NCI-H1436 treated with DMSO at 0.1 percent for 48 hours (cell line): Measurements from ENCODE around the gene CLEC7A.

Experiments
- DNase-seq: peaks from one replicate; lab custom pipeline; 2025; lab: John Stamatoyannopoulos, UW

Gene CLEC7A

GRCh38 chr12:10140001-10140400 is 10.0 kb upstream of the CLEC7A start:
- no peak for DNase-seq

- no peak for DNase-seq
Observed at GRCh38 chr12:10136637-10137205, 6.7 kb upstream of the CLEC7A start.

GRCh38 chr12:10135126-10135525 is 5.1 kb upstream of the CLEC7A start:
- no peak for DNase-seq

GRCh38 chr12:10132850-10133370 is 2.9 kb upstream of the CLEC7A start:
- DNase-seq: no peak

DNA sequence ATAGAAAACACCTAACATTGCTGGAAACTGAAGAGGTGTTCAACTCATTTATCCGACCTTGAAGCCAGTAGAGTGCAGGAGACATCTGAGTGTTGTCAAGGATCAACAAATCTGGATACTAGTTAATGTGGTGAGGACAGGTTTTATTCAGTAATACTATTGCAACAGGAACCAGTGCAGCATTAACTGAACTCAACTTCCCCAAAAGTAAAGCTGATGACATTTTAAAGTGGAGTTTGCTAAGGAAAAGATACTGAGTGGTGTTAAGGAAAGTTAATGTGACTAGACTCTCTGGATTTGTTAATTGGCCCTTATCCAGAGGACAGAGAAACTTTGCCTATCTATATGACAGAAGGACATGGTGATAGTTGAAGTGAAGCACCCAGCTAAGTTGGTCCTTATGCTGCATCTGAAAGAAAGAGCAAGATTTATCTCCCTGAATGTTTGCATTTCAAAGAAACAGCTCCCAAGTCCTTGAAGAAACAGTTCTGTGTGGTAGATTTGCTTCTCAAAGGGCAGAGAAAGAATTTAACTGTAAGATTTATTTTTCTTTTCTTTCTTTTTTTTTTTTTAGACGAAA is 1.2 kb upstream of the CLEC7A start:
- no peak for DNase-seq

DNA sequence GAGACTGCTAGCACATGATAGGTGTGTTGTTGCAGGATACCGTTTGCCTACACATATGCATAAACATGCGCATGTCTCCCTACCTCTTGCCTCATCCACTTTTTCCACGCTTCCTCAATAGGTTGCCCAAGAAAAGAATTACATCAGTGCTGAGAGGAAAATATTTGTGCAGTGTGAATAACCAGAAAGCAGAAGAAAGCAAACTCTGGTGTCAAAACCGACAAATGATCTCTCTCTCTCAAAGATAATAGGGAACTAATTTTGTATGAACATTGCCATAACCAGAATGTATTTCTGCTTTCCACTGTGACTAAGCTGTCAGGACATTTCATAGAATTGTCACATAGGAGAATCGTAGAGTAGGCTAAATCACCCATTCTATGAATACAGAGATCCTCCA is 1.3 kb downstream of the CLEC7A start:
- DNase-seq: no peak

DNA sequence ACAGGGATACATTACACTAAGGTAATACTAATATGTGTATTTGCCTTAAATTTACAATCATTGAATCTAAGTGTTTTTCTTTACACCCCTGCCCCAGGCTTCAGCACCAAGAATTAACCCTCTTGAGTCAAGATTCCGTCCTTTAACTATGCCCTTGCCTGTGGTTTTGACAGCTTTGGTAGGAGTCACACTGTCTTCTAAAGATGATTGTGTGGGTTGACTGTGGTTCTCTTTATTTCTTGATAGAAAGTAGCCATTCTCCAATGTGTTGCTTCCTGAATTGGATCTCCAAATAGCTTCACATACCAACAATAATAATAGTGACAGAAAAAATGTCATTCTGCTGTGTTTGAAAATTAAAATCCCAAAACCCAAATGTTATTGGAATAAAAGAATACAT is 3.6 kb downstream of the CLEC7A start:
- DNase-seq: no peak

DNA sequence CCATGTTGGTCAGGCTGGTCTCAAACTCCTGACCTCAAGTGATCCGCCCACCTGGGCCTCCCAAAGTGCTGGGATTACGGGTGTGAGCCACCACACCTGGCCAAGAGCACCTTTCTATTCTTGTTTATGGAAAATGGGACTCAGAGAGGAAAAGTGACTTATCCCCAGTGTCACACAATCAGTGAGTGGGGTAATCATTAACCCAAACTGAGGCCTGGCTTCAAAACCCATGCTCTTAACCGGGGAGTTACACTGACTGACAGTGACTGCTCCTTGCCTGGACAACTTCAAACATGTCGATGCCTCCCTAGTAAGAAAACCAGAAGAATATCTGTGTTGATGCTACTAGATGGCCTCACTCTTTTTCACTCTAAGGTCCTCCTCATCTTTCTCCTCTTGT is 7.3 kb downstream of the CLEC7A start:
- DNase-seq: no peak

DNA sequence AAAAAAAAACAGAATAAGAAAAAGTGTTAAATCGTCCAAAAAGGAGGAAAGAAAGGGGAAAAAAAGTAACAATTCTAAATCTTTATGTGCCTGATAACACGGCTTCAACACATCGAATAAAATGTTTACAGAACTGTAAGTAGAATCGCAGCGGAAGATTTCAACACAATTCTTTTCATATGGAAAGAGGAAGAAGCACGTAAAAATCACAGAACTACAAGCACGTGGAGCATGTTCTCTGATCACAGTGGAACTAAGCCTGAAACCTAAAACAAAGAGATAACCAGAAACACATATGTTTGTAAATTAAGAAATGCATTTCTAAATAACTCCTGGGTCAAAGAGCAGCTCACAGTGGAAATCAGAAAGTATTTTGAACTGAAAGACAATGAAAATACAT is 8.7 kb downstream of the CLEC7A start:
- no peak for DNase-seq

- DNase-seq: no peak
Observed at GRCh38 chr12:10119066-10119465, 10.9 kb downstream of the CLEC7A start.

DNA sequence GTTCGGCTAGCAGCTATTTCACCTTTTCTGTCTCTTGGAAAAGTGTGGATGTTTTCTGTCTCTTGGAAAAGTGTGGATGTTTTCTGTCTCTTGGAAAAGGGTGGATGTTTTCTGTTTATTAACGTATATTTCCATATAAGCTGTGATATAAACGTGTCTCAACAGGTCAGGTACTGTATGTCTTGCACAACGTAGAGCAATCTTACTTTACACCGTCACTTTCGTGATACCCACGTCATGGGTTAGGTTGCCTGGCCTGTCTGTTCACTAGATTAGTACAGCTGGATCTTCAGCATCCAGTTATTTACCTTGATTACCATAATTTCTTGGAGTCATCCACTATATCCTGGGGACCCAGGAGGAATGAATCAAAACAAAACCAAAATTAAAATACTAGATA is 14.1 kb downstream of the CLEC7A start:
- DNase-seq: no peak

DNA sequence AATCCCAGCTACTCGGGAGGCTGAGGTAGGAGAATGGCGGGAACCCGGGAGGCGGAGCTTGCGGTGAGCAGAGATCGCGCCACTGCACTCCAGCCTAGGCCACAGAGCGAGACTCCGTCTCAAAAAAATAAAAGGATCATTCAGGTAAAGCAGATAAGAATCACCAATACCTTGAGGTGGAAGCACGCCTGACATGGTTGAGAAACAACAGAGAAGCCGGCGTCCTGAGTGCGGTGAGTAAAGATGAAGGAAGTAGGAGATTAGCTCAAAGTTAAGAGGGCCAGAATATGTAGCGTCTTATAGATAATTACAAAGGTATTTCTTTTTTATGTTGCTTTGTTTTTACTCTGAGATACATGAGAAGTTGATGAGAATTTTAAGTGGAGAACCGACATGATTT is 14.7 kb downstream of the CLEC7A start:
- DNase-seq: no peak

DNA sequence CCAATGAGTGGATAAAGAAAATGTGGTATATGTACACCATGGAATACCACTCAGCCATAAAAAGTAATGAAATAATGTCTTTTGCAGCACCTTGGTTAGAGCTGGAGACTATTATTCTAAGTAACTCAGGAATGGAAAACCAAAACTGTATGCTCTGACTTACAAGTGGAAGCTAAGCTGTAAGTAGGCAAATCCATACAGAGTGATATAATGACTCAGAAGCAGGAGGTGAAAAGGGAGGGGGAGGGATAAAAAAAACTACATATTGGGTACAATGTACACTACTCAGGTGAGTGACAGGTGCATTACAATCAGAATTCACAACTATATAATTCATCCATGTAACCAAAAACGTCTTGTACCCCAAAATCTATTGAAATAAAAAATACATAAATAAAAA is 16.1 kb downstream of the CLEC7A start:
- no peak for DNase-seq

- DNase-seq: no peak
Observed at GRCh38 chr12:10113075-10113474, 16.9 kb downstream of the CLEC7A start.

GRCh38 chr12:10111451-10111850 is 18.5 kb downstream of the CLEC7A start:
- DNase-seq: no peak

DNA sequence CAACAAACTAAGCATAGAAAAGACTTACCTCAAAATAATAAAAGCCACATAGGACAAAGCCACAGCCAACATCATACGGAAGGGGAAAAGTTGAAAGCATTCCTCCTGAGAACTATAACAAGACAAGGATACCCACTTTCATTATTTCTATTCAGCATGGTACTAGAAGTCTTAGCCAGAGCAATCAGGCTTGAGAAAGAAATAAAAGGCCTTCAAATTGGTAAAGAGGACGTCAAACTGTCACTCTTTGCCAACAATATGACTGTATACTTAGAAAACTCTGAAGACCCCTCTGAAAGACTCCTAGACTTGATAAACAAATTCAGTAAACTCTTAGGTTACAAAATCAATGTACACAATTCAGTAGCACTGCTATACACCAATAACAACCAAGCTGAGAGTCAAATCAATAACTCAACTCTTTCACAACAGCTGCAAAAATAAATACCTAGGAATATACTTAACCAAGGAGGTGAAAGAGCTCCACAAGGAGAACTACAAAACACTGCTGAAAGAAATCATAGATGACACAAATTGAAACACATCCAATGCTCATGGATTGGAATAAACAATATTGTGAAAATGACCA is 19.6 kb downstream of the CLEC7A start:
- no peak for DNase-seq

- DNase-seq: no peak
Observed at GRCh38 chr12:10102322-10102721, 27.7 kb downstream of the CLEC7A start.

DNA sequence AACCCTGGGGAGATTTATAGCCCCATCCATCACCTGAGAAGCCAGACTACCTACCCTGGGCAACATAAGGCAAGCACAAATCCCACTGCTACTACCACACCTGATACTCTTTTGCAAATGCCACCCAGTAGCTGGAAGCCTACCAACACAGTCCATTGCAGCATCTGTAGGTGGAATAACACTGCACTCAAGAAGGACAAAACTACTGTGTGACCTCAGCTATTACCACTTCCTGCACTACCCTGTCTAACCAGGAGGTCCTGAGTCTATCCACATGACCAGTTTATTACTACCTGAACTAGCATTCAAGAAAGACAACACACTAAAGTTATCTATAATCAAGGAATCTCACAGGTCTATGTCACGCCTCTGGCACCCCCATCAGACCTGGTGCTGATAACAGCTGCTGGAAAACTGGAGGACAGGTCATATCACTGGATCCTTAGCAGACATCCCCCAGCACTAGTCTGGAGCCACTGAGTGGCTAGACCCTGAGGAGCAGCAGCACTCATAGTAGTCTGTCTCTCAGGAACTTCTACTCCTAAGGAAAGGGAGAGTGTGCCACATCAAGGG is 28.3 kb downstream of the CLEC7A start:
- DNase-seq: no peak

- DNase-seq: no peak
Observed at GRCh38 chr12:10101042-10101579, 28.9 kb downstream of the CLEC7A start.

DNA sequence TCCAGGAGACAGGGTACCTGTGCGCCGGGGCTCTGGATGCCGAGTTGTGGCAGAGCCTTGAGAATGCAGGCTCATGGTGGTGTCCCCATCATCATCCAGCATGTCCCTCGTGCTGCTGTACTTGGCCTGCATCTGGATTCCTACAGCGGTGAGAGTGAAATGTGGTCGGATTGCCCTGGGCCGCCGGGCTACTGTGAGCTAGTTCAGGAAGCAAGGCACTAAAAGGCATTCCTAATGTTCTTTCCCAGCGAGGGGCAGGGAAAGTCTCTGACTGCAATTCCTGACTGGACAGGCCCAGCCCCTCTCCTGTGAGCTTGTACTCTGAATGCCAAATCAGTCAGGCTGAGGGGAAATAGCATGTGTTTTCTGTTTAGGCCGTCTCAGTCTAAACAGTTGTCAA is 31.2 kb downstream of the CLEC7A start, which contains the start of gene CLEC1A:
Gene CLEC1A, minus strand, starts transcription at position 195 of the 400 bp plus-strand sequence. Its CDS starts 63 bp downstream, at position 132.
- no peak for DNase-seq

DNA sequence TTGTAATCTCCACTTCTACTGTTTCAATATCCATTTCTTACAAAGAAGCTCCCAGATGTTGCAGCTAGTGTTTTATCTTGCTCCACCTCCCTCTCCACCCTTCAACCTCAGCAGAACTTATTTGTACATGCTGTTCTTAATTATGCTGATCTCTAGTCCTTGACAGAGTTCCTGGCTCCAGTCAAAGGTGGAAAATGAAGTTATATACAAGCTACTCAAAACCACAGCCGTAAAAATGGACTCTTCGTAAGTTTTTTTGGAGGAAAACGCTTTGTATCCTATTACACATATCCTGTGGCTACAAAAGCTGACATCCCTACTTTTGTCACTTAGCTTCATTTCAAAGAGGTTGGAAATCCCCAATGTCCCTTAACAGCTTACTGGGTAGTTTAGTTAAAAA is 32.5 kb downstream of the CLEC7A start:
- DNase-seq: no peak

DNA sequence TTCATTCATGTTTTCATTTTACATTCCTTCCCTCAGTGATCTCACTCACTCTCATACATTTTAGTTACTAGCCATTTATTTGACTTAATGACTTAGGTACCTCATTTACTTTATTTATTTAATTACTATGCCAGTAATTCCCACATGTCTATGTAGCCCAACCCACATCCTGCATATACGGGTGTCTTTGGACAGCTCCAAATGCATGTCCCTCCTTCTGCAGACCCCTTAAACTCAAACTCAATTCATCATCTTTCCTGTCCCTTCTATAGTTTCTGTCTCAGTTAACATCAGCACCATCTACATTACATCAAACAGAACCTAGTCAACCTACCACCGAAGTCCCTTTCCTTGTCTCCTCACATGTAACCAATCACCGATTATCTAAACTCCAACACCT is 34.0 kb downstream of the CLEC7A start:
- DNase-seq: no peak
